Fibroblast of the aortic adventitia (primary cell): Measurements from ENCODE around the gene KIFC3. TPM values are rescaled to one million over a fixed set of nuclear protein-coding genes. Genes with fewer than 3 reads are reported as not detected.

ENCODE experiments used
- DNase-seq: peaks from one replicate; pipeline ENCODE4 v3.0.0-alpha.2; 2010; ENCODE audit warnings: low read depth
- H3K4me3 ChIP-seq: 2 replicates; pipeline ENCODE4 v1.5.1; 2011; ENCODE audit warnings: low read depth, mild to moderate bottlenecking, control low read depth, low read length, moderate library complexity
- CTCF ChIP-seq: IDR thresholded peaks from 2 replicates; pipeline ENCODE4 v1.5.1; 2011; ENCODE audit warnings: mild to moderate bottlenecking, low read length, control low read depth, inconsistent platforms; ENCODE audit not compliant: insufficient read depth
- total RNA-seq: library from RNA; depleted of rRNA; stranded (reverse); fragments of >200 nt; gene quantifications from 2 replicates; pipeline ENCODE4 v1.2.3, GENCODE V29; 2012; ENCODE audit warnings: low replicate concordance

Gene KIFC3
- total RNA-seq, 1 donor: 32.8 TPM

- no peak for TF ChIP-seq CTCF
- H3K4me3 ChIP-seq: no peak overlapping the region
- no peak for DNase-seq
Measured at GRCh38 chr16:57809276-57810196, 7.2 kb upstream of the KIFC3 start.

DNA sequence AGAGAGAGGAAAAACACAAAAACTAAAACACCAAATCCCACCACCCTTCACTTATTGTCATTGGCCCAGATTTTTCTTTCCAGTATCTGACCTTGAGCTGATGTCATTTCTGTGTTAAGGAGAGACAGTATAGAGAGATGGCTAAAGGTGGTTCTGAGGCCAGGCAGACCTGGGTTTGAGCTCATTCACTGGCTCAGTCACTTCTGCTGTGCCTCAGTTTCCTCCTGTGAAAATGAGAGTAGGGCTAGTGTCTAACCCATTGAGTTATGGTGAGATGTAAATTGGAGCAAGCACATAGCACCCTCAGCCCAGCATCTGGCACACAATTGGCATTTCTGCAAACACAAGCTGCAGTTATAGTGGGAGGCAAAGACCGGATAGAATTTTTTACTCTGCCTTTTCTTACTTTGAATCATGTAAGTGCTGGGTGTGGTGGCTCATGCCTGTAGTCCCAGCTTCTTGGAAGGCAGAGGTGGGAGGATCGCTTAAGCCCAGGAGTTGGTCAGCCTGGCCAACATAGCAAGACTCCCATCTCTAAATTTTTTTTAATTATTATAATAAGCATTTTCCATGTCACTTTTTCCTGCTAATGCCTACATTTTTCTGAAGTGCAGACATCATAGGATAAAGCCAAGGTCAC lies 6.4 kb upstream of the KIFC3 start:
- no peak for DNase-seq
- no peak overlapping the region for H3K4me3 ChIP-seq

GRCh38 chr16:57807968-57808528 lies 5.8 kb upstream of the KIFC3 start:
- no peak overlapping the region for H3K4me3 ChIP-seq
- TF ChIP-seq CTCF: no peak
- DNase-seq: peak; percentile 95

More for the DNA sequence above, 6.4 kb upstream of the KIFC3 start:
- no peak for TF ChIP-seq CTCF

- TF ChIP-seq CTCF: no peak
- no peak overlapping the region for H3K4me3 ChIP-seq
- no peak for DNase-seq
Measured at GRCh38 chr16:57807252-57807967, 5.1 kb upstream of the KIFC3 start.

- DNase-seq: no peak
- no peak for TF ChIP-seq CTCF
- H3K4me3 ChIP-seq: no peak overlapping the region
Measured at GRCh38 chr16:57805176-57805575, 2.9 kb upstream of the KIFC3 start.

DNA sequence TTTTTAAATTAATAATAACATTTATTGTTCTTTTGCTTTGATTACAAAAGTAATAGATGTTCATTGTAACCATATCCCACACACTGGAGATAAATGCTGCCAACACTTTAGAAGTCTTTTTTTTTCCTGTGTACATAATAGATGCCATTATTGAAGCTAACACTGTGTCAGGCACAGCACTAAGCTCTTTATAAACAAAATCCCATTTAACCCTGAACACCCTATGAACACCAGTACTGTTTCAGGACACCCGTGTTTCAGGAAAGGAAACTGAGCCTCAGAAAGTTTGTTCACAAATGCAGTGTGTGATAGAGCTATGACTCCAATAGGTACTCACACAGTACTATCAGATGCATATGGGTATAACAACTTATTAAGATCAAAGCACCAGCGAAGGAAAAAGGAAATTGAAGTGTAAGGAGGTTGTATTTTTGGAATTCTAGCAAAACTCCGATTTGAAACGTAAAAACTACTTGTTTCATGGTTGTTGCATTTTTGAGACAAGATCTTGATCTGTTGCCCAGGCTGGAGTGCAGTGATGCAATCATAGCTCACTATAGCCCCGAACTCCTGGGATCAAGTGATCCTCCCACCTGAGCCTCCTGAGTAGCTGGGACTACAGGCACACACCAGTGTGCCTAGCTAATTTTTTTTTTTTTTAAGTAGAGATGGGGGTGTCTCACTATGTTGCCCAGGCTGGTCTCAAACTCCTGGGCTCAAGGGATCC lies 2.0 kb upstream of the KIFC3 start:
- H3K4me3 ChIP-seq: no peak overlapping the region
- DNase-seq: peak; percentile 70
- no peak for TF ChIP-seq CTCF
